Right renal cortex interstitium (tissue), 3 donors: Measurements from ENCODE around the gene NRXN3. TPM values are rescaled to one million over a fixed set of nuclear protein-coding genes. Genes with fewer than 3 reads are reported as not detected.

ENCODE experiments used
- DNase-seq, 3 donors: peaks; one replicate each; pipeline ENCODE4 v3.0.0-alpha.2; 2013; ENCODE audit warnings: low read depth in 3 of 3, low spot score in 2 of 3
- polyA plus RNA-seq, 3 donors: library from polyadenylated mRNA; unstranded; fragments of 120-200 nt; gene quantifications; one replicate each; pipeline ENCODE4 v1.2.1, GENCODE V29; 2013; ENCODE audit not compliant: insufficient read length in 3 of 3

The NRXN3 gene
- polyA plus RNA-seq, 3 donors: 5.6 to 6.7 (median 5.9) TPM

DNA sequence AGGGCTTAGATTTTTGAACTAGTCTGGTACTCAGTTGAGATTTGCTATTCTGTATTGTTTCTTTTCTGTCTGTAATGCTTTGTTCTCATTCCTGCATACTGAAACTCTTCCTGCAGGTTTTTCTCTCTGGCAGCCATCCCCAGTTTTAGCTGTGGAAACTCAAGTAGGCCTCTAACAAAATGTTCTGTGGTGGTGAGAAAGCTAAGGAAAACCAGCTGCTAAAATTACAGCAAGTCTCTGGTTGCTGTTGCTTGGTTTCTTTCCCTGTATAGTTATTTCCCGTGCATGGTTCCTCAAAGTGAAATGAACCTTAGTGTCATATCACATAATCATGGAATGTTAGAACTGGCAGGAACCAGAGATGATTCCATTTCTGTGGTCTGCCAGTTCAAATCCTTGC is 442.5 kb downstream of the NRXN3 start:
- DNase-seq: no peak

GRCh38 chr14:78614593-78614992 is 444.4 kb downstream of the NRXN3 start:
- DNase-seq: no peak

GRCh38 chr14:78617735-78618134 is 447.6 kb downstream of the NRXN3 start:
- DNase-seq: no peak

DNA sequence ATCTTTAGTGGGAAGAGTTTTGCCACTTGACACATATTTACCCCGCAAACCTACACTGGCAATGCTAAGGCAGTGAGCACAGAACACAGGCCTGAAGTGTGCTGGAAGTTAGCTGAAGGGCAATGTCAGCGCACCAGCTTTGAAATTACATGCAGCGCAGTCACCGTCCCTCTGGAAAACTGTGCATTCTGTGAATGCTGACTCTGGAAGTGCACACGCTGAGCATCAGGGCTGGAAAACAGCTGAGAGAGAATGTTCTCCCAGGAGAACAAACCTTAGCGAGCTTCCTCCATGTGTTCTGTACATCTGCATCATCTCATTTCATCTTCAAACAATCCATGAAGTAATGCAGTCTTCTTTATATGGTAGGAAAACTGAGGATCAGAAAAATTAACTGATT is 448.2 kb downstream of the NRXN3 start:
- DNase-seq: no peak

- DNase-seq: no peak
These were observed 456.9 kb downstream of the NRXN3 start for GRCh38 chr14:78627114-78627513.

DNA sequence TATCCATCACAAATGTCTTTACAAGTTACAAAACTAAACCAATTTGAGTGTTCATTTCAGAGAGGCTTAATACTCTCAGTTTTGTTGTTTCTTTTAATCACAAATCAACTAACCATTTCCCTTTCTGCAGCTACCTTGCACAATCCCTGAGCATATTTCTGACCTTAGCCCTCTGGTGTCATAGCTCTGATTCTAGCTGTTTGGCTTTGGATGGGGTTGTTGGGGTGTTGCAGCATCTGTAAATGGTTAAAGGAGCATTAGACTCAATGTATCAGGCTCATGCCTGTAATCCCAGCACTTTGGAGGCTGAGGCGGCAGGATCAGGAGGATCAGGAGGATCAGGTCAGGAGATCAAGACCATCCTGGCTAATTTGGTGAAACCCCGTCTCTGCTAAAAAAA is 461.4 kb downstream of the NRXN3 start:
- no peak for DNase-seq

GRCh38 chr14:78633752-78634151 is 463.6 kb downstream of the NRXN3 start:
- no peak for DNase-seq

DNA sequence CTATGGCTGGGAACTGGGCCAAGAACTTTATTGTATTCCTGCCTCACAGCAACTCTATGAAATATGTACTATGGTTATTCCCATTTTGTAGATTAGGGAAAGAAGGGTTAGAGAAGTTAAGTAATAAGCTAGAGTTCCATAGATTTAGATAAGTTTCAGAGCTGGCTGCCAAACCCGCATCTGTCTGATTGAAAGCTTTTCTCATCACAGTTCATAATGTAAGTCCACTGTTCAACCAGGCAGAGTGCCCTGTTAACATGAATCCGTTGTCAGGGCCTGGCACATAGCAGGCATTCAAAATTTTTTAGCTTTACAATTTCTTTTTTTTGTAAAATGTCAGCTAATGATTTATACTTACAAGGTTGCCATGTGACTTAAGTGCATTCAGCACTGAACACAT is 467.3 kb downstream of the NRXN3 start:
- no peak for DNase-seq

DNA sequence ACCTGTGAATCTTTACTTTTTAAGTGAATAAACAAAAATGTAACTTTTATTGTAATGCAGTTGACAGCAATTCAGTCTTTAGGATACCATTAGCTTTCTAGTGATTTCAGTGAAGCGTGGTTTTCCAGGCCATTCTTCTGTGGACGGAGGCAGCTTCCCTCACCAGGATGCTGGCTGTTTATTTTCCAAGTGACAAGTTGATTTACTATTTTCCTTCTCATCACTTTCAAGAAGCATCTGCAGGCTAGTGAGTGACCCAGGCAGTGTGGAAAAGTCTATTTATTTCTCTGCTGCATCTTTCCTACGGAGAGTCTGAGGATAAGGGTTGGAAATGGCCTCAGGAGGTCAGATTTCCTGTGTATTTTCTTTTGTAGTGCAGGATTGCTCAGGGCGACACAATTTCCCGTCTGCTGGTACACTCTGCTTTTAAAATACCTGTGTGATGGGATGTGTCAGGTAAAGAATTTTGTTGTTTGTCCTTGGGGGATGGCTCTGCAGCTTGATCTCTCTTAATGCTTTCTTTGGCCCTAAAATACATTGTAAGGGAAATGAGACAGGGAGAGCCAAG is 467.8 kb downstream of the NRXN3 start:
- peak in 1 of 3 donors; percentile 4 for DNase-seq

- DNase-seq: no peak
These were observed 468.8 kb downstream of the NRXN3 start for GRCh38 chr14:78638926-78639325.

- DNase-seq: no peak
These were observed 474.8 kb downstream of the NRXN3 start for GRCh38 chr14:78644824-78645559.

- no peak for DNase-seq
These were observed 482.6 kb downstream of the NRXN3 start for GRCh38 chr14:78652727-78653126.

GRCh38 chr14:78653173-78653572 is 483.0 kb downstream of the NRXN3 start:
- no peak for DNase-seq

DNA sequence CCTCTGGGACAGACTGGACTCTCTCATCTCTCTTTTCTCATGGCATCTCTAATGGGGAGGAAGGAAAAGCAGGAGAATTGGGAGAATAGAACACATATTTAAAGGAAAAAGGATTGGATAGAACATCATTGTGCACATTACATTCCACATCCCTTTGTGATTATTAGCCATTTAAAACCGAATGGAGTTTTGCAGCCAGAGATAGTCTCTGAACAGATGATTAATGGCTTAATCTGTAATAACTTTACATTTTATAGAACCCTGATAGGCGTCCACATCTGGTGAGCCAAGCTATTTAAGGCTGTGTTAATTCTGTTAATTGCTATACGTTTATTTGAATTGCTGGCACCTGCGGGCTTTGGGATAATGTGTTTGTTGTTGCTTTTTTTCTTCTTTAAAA is 487.3 kb downstream of the NRXN3 start:
- DNase-seq: no peak

GRCh38 chr14:78664841-78665240 is 494.7 kb downstream of the NRXN3 start:
- DNase-seq: no peak

- DNase-seq: no peak
These were observed 496.3 kb downstream of the NRXN3 start for GRCh38 chr14:78666336-78667056.

DNA sequence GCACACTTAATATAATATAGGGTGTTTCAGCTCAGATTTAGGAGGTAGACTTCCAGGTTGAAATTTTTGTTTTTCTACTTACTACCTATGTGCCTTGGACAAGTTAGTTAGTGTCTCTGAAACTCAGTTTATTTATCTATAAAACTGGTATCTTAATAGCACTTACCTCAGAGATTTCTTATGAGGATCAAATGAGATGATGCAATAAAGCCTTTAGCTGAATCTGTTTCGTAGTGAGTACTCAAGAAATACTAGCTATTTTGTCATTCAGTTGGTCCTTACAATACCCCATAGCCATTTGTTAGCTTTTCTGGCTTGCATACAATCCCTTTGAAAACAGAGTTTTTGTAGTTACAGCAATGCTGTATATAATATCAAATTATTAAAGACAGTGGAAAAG is 497.0 kb downstream of the NRXN3 start:
- no peak for DNase-seq

- no peak for DNase-seq
These were observed 503.7 kb downstream of the NRXN3 start for GRCh38 chr14:78673845-78674244.

GRCh38 chr14:78674820-78675219 is 504.6 kb downstream of the NRXN3 start:
- DNase-seq: no peak

GRCh38 chr14:78683206-78683605 is 513.0 kb downstream of the NRXN3 start:
- DNase-seq: no peak

GRCh38 chr14:78683981-78684380 is 513.8 kb downstream of the NRXN3 start:
- DNase-seq: no peak

- DNase-seq: no peak
These were observed 518.3 kb downstream of the NRXN3 start for GRCh38 chr14:78688503-78688902.
